T-helper 9 cell (primary cell): ENCODE results near the gene RAB23.

Experiments
- DNase-seq: peaks from one replicate; pipeline ENCODE4 v3.0.0-alpha.2; 2020

RAB23 gene

GRCh38 chr6:57177545-57178265 is 44.4 kb downstream of the RAB23 start:
- DNase-seq: no peak

- no peak for DNase-seq
Observed at GRCh38 chr6:57174511-57174907, 47.6 kb downstream of the RAB23 start.

GRCh38 chr6:57173886-57174510 is 48.1 kb downstream of the RAB23 start:
- DNase-seq: no peak

- DNase-seq: no peak
Observed at GRCh38 chr6:57173056-57173885, 48.8 kb downstream of the RAB23 start.

- DNase-seq: peak; percentile 75
Observed at GRCh38 chr6:57172136-57173055, 49.7 kb downstream of the RAB23 start, which contains the start of gene BAG2. BAG2 (plus strand) TSS chr6:57172326; CDS start chr6:57172698, 372 bp downstream.

- DNase-seq: no peak
Observed at GRCh38 chr6:57165080-57165479, 57.0 kb downstream of the RAB23 start.

- no peak for DNase-seq
Observed at GRCh38 chr6:57163956-57164355, 58.2 kb downstream of the RAB23 start.

GRCh38 chr6:57162516-57162915 is 59.6 kb downstream of the RAB23 start:
- DNase-seq: no peak

- no peak for DNase-seq
Observed at GRCh38 chr6:57162028-57162427, 60.1 kb downstream of the RAB23 start.

GRCh38 chr6:57159127-57159526 is 63.0 kb downstream of the RAB23 start:
- DNase-seq: no peak

- DNase-seq: no peak
Observed at GRCh38 chr6:57158658-57159057, 63.4 kb downstream of the RAB23 start.

GRCh38 chr6:57147955-57148858 is 73.9 kb downstream of the RAB23 start:
- DNase-seq: no peak

- no peak for DNase-seq
Observed at GRCh38 chr6:57147401-57147800, 74.7 kb downstream of the RAB23 start.

GRCh38 chr6:57143690-57144089 is 78.4 kb downstream of the RAB23 start:
- DNase-seq: no peak

GRCh38 chr6:57142178-57142525 is 80.0 kb downstream of the RAB23 start:
- DNase-seq: no peak

- DNase-seq: no peak
Observed at GRCh38 chr6:57141451-57142177, 80.5 kb downstream of the RAB23 start.

GRCh38 chr6:57138026-57138425 is 84.1 kb downstream of the RAB23 start:
- DNase-seq: no peak

- no peak for DNase-seq
Observed at GRCh38 chr6:57137350-57137749, 84.8 kb downstream of the RAB23 start.
